K562 (cell line): Measurements from ENCODE around the gene TNFSF9. TPM values are rescaled to one million over a fixed set of nuclear protein-coding genes. Genes with fewer than 3 reads are reported as not detected.

ENCODE experiments used
- ATAC-seq: fragments of 200-7000 bp; cut with Tn5 transposase; 3 replicates; pipeline ENCODE4 v1.9.1; 2020; ENCODE audit warnings: moderate library complexity
- BruUV-seq: library from RNA; stranded (reverse); fragments of 400-500 nt; replicated peaks from 2 replicates; lab custom pipeline; 2021; lab: Mats Ljungman, UMichigan
- CTCF ChIA-PET: fragments of 300-600 bp; formaldehyde crosslinking; extraction: SDS; loops from one replicate; lab custom pipeline; 2021; ENCODE audit warnings: low intra/inter-chr PET ratio; lab: Yijun Ruan, JAX
- POLR2A ChIA-PET: fragments of 300-600, 350-650 bp; sonication (Branson Sonifier 250); formaldehyde crosslinking; extraction: SDS; loops from one replicate; lab custom pipeline; 2021; ENCODE audit warnings: antibody characterized with exemption, inconsistent platforms; lab: Yijun Ruan, JAX
- DNase-seq, 4 experiments: peaks; one replicate each; pipeline versions ENCODE4 v3.0.0 to v3.0.0-alpha.2; 2011 to 2018; ENCODE audit warnings: low spot score in 3 of 4, mixed read lengths in 3 of 4; ENCODE audit errors: extremely low read depth in 1 of 4
- FAIRE-seq: peaks from 2 replicates; lab custom pipeline; 2011; peaks lifted over from hg19 to GRCh38; lab: Jason Lieb, UNC
- H2AFZ ChIP-seq: 2 replicates; pipeline ENCODE4 v1.6.0; 2011; ENCODE audit warnings: low read depth, low read length, control low read depth, inconsistent platforms
- H3K27ac ChIP-seq: fragments of 200-600 bp; 3 replicates; pipeline ENCODE4 v1.8.0; 2011; ENCODE audit warnings: low read depth, mild to moderate bottlenecking, control low read depth, inconsistent platforms, low read length, moderate library complexity, mixed read lengths; ENCODE audit errors: extremely low read depth
- H3K27me3 ChIP-seq, 2 experiments: fragments of 300-600 bp in 1 of 2; 2 replicates in 1 of 2; 3 replicates in 1 of 2; pipeline versions ENCODE4 v1.6.0 to v1.8.0; 2011; ENCODE audit warnings: inconsistent platforms in 2 of 2, low read length in 2 of 2, mild to moderate bottlenecking in 1 of 2, mixed read lengths in 1 of 2, moderate library complexity in 1 of 2; ENCODE audit not compliant: control insufficient read depth in 2 of 2, insufficient read depth in 2 of 2
- H3K36me3 ChIP-seq: fragments of 300-600 bp; 3 replicates; pipeline ENCODE4 v1.8.0; 2011; ENCODE audit warnings: mild to moderate bottlenecking, low read length, inconsistent platforms; ENCODE audit not compliant: control insufficient read depth, insufficient read depth
- H3K4me1 ChIP-seq, 2 experiments: fragments of 200-600 bp in 1 of 2; replicated peaks in 1 of 2; 2 replicates in 1 of 2; 3 replicates in 1 of 2; pipeline versions ENCODE4 v1.5.1 to v1.8.0; 2011; ENCODE audit warnings: inconsistent platforms in 2 of 2, low read length in 2 of 2, mild to moderate bottlenecking in 1 of 2, mixed read lengths in 1 of 2, moderate library complexity in 1 of 2; ENCODE audit not compliant: control insufficient read depth in 2 of 2, insufficient read depth in 2 of 2
- H3K4me2 ChIP-seq: 2 replicates; pipeline ENCODE4 v1.6.1; 2011; ENCODE audit warnings: low read length, control low read depth, inconsistent platforms, mixed read lengths; ENCODE audit not compliant: insufficient read depth
- H3K4me3 ChIP-seq: fragments of 200-600 bp; sonication (generic), shearing (Covaris generic); 2 replicates; pipeline ENCODE4 v1.5.1; 2016; ENCODE audit warnings: control low read depth, inconsistent platforms
- H3K79me2 ChIP-seq: fragments of 200-600 bp; 3 replicates; pipeline ENCODE4 v1.8.0; 2011; ENCODE audit warnings: low read length, inconsistent platforms; ENCODE audit not compliant: control insufficient read depth, insufficient read depth
- H3K9ac ChIP-seq, 2 experiments: 2 replicates each; pipeline versions ENCODE4 v1.6.0 to v1.6.1; 2011; ENCODE audit warnings: low read depth in 2 of 2, low read length in 2 of 2, control low read depth in 1 of 2, inconsistent platforms in 1 of 2, mild to moderate bottlenecking in 1 of 2, mixed read lengths in 1 of 2; ENCODE audit not compliant: insufficient read depth in 1 of 2
- H3K9me1 ChIP-seq: one replicate; pipeline ENCODE4 v1.6.0; 2011; ENCODE audit warnings: inconsistent platforms, mild to moderate bottlenecking, low read length, moderate library complexity; ENCODE audit not compliant: control insufficient read depth, insufficient read depth
- H3K9me3 ChIP-seq: replicated peaks from 2 replicates; pipeline ENCODE4 v1.5.1; 2011; ENCODE audit warnings: low read depth, low read length, inconsistent platforms; ENCODE audit not compliant: control insufficient read depth, insufficient read depth
- H4K20me1 ChIP-seq: replicated peaks from 2 replicates; pipeline ENCODE4 v1.6.1; 2011; ENCODE audit warnings: low read length, inconsistent platforms, mixed read lengths; ENCODE audit not compliant: control insufficient read depth, insufficient read depth
- BRD4 ChIP-seq: fragments of 200-600 bp; sonication (generic); IDR thresholded peaks from 2 replicates; pipeline ENCODE4 v1.6.1; 2017; ENCODE audit warnings: inconsistent platforms
- GABPB1 ChIP-seq: sonication (generic); formaldehyde crosslinking; IDR thresholded peaks from 2 replicates; pipeline ENCODE4 v1.8.0; 2022; ENCODE audit warnings: mild to moderate bottlenecking, missing genetic modification reagents
- PHB ChIP-seq: fragments of 250-450 bp; sonication (Bioruptor Pico); IDR thresholded peaks from 2 replicates; pipeline ENCODE4 v1.5.0; 2021
- POLR2AphosphoS2 ChIP-seq: IDR thresholded peaks from 2 replicates; pipeline ENCODE4 v1.6.1; 2012; ENCODE audit warnings: low read length, improper control_type of control experiment
- SMAD3 ChIP-seq: fragments of 450-650 bp; formaldehyde crosslinking; conservative IDR thresholded peaks from 2 replicates; pipeline ENCODE4 v1.4.0; 2020; ENCODE audit warnings: mild to moderate bottlenecking
- TAF1 ChIP-seq: IDR thresholded peaks from 2 replicates; pipeline ENCODE4 v1.6.1; 2011; ENCODE audit warnings: mild to moderate bottlenecking, low read length, moderate library complexity; ENCODE audit not compliant: insufficient read depth, control insufficient read depth, severe bottlenecking; ENCODE audit errors: extremely low read depth
- TRIM24 ChIP-seq, 2 experiments: fragments of 450-650 bp; IDR thresholded peaks; 2 replicates each; pipeline ENCODE4 v1.6.1; 2016
- ZC3H11A ChIP-seq: IDR thresholded peaks from 2 replicates; pipeline ENCODE4 v1.6.1; 2012; ENCODE audit warnings: low read depth, low read length, improper control_type of control experiment
- WGBS: fragments of 100-300 bp; shearing (Covaris generic); methylation state at CpG from one replicate; pipeline ENCODE4 v1.1.6; 2016; ENCODE audit warnings: low coverage, mixed read lengths; ENCODE audit not compliant: insufficient coverage; ENCODE audit errors: missing lambda C conversion rate; 5-methylcytosine and 5-hydroxymethylcytosine counted together
- in situ Hi-C: fragments of 300-500 bp; cut with MboI; formaldehyde crosslinking; loops from 4 replicates; pipeline ENCODE4 v1.15.0; 2018; ENCODE audit warnings: inconsistent platforms, mixed read lengths
- intact Hi-C: fragments of 100-400 bp; cut with micrococcal nuclease; formaldehyde crosslinking; loops from 2 replicates; pipeline ENCODE4 v1.14.2; 2022
- polyA plus RNA-seq, 8 experiments: library from polyadenylated mRNA; depleted of rRNA in 4 of 8; stranded (reverse) in 5 of 8; unstranded in 3 of 8; fragments of >200 nt; fragmentation: Nextera tagmentation in 2 of 8; fragmentation: Illumina TruSeq in 1 of 8; extraction: Ambion mirVana in 2 of 8; extraction: Trizol in 1 of 8; gene quantifications; 2 replicates each; pipeline versions ENCODE4 v1.2.1 to v1.2.3, GENCODE V29; 2011 to 2014; ENCODE audit warnings: inconsistent platforms in 1 of 8, missing spikeins in 1 of 8
- total RNA-seq, 7 experiments: library from RNA; depleted of rRNA in 6 of 7; stranded (reverse); fragments of >200 nt in 6 of 7; fragmentation: Illumina TruSeq in 2 of 7; extraction: Trizol in 2 of 7; gene quantifications; 2 replicates each; pipeline versions ENCODE4 v1.2.1 to v1.2.3, GENCODE V29; 2011 to 2021; ENCODE audit warnings: low replicate concordance in 1 of 7
- TF ChIP-seq, protein P1 (sequence below): fragments of 250-450 bp; sonication (Bioruptor Pico); IDR thresholded peaks from 2 replicates; pipeline ENCODE4 v1.5.0; 2021
- TF ChIP-seq, protein P2 (sequence below): sonication (generic); formaldehyde crosslinking; IDR thresholded peaks from 2 replicates; pipeline ENCODE4 v1.8.0; 2022; ENCODE audit warnings: mild to moderate bottlenecking, missing genetic modification reagents
- TF ChIP-seq, protein P3 (sequence below): sonication (generic); formaldehyde crosslinking; IDR thresholded peaks from 2 replicates; pipeline ENCODE4 v1.8.0; 2022; ENCODE audit warnings: missing genetic modification reagents, mild to moderate bottlenecking, moderate library complexity, borderline replicate concordance
- TF ChIP-seq, protein P4 (sequence below), 2 experiments: fragments of 450-650 bp in 1 of 2; sonication (generic) in 1 of 2; formaldehyde crosslinking; conservative IDR thresholded peaks; 2 replicates each; pipeline versions ENCODE4 v1.4.0 to v1.8.1; 2020 to 2022; ENCODE audit warnings: mild to moderate bottlenecking in 1 of 2, missing genetic modification reagents in 1 of 2

TNFSF9 gene
- total and polyA plus RNA-seq, 9 of the 15 experiments (the other 6 are each of a cell fraction or from before 2014, with no cell fraction given): 1.4 to 17.9 (median 6.5) TPM

DNA sequence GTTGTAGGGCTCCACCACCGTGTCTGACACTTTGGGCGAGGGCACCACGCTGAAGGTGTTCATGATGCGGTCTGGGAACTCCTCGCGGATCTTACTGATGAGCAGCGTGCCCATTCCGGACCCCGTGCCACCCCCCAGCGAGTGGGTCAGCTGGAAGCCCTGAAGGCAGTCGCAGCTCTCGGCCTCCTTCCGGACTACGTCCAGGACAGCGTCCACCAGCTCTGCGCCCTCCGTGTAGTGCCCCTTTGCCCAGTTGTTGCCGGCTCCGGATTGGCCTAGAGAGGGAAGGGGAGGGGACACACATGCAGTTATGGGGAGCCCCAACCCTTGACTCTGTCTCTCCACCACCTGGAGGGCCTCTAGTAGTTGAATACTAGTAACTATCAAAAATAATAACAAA, 34.9 kb upstream of the TNFSF9 start:
- peak in 1 of 4 experiments; percentile 3 for DNase-seq
- peaks cover 5% of the 10 kb centered on the region for H3K9me1 ChIP-seq
- no peaks in the 10 kb centered on the region for H3K79me2 ChIP-seq
- no peaks in the 10 kb centered on the region for H3K27me3 ChIP-seq
- H2AFZ ChIP-seq: no peak overlapping the region
- in situ Hi-C loops: no loop called here
- H3K9me3 ChIP-seq: no peaks in the 10 kb centered on the region; the same call in 1 of the 2 replicates
- CTCF ChIA-PET: no interaction called here
- no peak overlapping the region for H3K4me3 ChIP-seq
- 80% methylated on average over 17 of the region's 19 CpGs for WGBS
- intact Hi-C loops: no loop called here
- no peaks in the 10 kb centered on the region for H3K36me3 ChIP-seq
- H3K4me2 ChIP-seq: no peak overlapping the region
- no peak overlapping the region for H3K27ac ChIP-seq
- FAIRE-seq: no peak
- no peak overlapping the region for H3K9ac ChIP-seq
- no peaks in the 10 kb centered on the region for H4K20me1 ChIP-seq
- POLR2A ChIA-PET: interaction anchor here (1.3 kb wide), 1 partner anchor 368 kb away, joined by 4 read pairs; no protein-coding TSS in a partner anchor
- BruUV-seq: no TSS peak
- no peak for ATAC-seq
- peaks cover 0 to 11% of the 10 kb centered on the region in 2 experiments; a peak in 3 of 5 replicates for H3K4me1 ChIP-seq
- TF ChIP-seq POLR2AphosphoS2 (no peak), BRD4 (no peak), TRIM24 (IDR thresholded peaks at IDR 0.05) (no peak), ZC3H11A (no peak), TAF1 (no peak), GABPB1 (CRISPR knock-in tag) (no peak), SMAD3 (CRISPR knock-in tag) (no peak), PHB (CRISPR knock-in tag) (no peak)
- TF ChIP-seq, protein P1, sequence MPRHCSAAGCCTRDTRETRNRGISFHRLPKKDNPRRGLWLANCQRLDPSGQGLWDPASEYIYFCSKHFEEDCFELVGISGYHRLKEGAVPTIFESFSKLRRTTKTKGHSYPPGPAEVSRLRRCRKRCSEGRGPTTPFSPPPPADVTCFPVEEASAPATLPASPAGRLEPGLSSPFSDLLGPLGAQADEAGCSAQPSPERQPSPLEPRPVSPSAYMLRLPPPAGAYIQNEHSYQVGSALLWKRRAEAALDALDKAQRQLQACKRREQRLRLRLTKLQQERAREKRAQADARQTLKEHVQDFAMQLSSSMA (CRISPR knock-in tag): no peak
- TF ChIP-seq, protein P2, sequence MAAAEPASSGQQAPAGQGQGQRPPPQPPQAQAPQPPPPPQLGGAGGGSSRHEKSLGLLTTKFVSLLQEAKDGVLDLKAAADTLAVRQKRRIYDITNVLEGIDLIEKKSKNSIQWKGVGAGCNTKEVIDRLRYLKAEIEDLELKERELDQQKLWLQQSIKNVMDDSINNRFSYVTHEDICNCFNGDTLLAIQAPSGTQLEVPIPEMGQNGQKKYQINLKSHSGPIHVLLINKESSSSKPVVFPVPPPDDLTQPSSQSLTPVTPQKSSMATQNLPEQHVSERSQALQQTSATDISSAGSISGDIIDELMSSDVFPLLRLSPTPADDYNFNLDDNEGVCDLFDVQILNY: no peak
- TF ChIP-seq, protein P3, sequence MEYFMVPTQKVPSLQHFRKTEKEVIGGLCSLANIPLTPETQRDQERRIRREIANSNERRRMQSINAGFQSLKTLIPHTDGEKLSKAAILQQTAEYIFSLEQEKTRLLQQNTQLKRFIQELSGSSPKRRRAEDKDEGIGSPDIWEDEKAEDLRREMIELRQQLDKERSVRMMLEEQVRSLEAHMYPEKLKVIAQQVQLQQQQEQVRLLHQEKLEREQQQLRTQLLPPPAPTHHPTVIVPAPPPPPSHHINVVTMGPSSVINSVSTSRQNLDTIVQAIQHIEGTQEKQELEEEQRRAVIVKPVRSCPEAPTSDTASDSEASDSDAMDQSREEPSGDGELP (CRISPR knock-in tag): no peak
- TF ChIP-seq, protein P4, sequence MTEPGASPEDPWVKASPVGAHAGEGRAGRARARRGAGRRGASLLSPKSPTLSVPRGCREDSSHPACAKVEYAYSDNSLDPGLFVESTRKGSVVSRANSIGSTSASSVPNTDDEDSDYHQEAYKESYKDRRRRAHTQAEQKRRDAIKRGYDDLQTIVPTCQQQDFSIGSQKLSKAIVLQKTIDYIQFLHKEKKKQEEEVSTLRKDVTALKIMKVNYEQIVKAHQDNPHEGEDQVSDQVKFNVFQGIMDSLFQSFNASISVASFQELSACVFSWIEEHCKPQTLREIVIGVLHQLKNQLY (CRISPR knock-in tag; conservative IDR thresholded peaks at IDR 0.05): no peak
